GM21360 (cell line): ENCODE measurements around the gene MBLAC1.
A peak's percentile ranks its signal among the peaks of the same experiment; 100 is the strongest.

Source experiments
- ATAC-seq: cut with Tn5 transposase; IDR thresholded peaks from one replicate; pipeline ENCODE4 v1.9.1; 2021; ENCODE audit warnings: mild to moderate bottlenecking, moderate library complexity; ENCODE audit not compliant: unreplicated experiment

Gene MBLAC1

DNA sequence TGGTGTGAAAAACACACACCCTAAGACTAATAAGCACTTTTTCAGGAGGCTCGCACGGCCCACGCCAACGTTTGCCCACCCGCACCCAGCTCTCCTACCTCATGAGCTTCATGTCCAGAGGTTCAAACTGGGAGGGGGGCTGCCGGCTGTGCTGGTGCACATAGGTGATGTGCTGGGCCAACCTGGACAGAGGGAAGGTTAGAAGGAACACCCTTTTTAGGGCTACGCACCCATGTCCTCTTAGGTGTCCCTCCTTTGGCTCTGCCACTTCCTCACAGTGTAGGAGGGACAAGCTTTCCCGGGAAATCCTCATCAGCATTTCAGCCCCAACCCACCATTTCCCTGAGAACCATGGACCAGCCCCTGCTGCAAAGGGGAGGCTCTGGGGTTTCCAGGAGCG is 31.5 kb upstream of the MBLAC1 start:
- ATAC-seq, result no peak

- ATAC-seq, result no peak
Observed at GRCh38 chr7:100095704-100096103, 31.1 kb upstream of the MBLAC1 start.

GRCh38 chr7:100098913-100099312 is 27.9 kb upstream of the MBLAC1 start:
- no peak for ATAC-seq

DNA sequence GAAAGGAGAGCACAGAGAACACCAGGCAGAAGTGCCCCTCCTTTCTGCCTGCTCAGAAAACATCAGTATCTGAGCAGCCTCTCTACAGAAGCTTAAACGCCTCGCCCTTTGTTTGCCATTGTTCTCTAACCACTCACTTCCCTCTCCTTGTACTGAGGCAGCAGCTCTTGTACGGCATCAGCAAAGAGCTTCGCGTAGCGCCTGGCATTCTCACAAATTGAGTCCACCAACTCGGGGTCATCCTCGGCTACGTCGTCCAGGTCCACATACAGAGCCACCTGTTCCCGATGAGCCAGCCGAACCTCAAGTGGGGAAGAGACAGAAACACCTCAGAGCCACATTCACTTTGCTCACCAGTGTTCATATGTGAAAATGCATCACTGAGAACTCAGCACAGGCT is 27.3 kb upstream of the MBLAC1 start:
- no peak for ATAC-seq

- ATAC-seq, result peak; percentile 47
Observed at GRCh38 chr7:100100420-100101015, 26.2 kb upstream of the MBLAC1 start.

GRCh38 chr7:100101016-100101862 is 25.5 kb upstream of the MBLAC1 start, which contains the start of the genes AP4M1 and MCM7:
Gene AP4M1, plus strand, starts transcription at chr7:100101643. Its CDS starts 72 bp downstream, at chr7:100101715.
Gene MCM7, minus strand, starts transcription at chr7:100101397. Its CDS starts 103 bp downstream, at chr7:100101294.
- ATAC-seq, result peak; percentile 74

DNA sequence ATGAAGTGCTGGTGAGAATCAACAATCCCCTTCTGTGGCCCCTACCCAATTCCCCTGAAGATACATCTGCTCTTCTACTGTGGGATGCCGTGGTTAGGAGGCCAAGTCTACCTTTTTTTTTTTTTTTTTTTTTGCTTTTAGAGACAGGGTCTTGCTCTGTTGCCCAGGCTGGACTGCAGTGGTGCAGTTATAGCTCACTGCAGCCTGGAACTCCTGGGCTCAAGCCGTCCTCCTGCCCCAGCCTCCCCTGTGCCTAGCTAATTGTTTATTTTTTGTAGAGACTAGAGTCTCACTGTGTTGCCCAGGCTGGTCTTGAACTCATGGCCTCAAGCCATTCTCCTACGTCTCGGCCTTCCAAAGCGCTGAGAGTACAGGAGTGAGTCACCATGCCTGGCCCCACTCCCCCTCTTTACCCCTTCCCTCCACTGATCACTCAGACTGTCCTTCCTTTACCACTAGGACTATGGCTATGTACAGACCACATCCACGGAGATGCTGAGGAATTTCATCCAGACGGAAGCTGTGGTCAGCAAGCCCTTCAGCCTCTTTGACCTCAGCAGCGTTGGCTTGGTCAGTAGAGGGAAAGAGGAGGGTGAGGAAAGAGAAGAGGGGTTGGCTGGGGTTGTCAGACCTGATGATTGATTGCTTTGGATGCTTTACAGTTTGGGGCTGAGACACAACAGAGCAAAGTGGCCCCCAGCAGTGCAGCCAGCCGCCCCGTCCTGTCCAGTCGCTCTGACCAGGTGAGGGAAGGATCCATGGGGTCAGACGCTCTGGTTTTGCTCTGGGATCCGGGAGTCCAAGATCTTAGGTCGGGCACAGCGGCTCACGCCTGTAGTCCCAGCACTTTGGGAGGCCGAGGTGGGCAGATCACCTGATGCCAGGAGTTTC is 23.6 kb upstream of the MBLAC1 start:
- no peak for ATAC-seq

- no peak for ATAC-seq
Observed at GRCh38 chr7:100105534-100105933, 21.2 kb upstream of the MBLAC1 start.

DNA sequence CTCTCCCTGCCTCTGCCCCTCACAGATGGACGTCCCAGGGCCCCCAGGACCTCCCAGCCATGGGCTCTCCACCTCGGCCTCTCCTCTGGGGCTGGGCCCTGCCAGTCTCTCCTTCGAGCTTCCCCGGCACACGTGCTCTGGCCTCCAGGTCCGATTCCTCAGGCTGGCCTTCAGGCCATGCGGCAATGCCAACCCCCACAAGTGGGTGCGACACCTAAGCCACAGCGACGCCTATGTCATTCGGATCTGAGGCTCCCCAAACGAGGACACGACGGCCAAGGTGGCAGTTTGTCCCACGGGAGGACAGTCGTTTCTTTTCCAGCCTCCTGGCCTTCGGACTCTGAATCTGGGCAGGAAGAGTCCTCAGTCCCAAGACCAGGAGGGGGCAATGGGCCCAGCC is 20.1 kb upstream of the MBLAC1 start:
- no peak for ATAC-seq

DNA sequence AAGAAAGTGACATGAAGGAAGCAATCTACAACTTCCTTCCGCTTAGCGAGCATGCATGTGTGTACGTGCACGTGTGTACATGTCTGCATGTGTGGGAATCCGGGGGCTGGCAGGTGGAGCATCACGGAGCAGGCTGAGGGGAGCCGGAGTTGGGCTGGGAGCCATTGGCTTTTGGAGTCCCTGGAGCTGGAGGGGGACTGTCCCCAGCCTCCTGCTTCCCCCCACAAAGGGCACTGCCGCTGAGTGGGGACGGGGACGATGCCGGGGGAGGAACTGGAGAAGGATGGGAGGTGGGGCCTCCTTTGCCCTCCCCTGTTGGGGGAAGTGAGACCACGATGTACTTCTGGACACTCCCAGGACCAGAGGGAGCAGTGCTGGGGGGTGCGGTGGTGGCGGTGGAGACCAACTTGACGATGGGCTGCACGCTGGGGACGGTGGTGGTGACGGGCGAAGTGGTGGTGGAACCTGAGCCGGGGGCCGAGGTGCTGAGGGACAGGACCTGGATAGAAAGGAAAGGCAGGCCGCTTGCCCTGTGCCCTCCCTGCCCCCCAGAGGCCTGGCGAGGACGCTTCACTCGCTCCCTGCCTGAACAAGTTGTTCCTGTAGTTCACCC is 19.5 kb upstream of the MBLAC1 start:
- ATAC-seq, result no peak

DNA sequence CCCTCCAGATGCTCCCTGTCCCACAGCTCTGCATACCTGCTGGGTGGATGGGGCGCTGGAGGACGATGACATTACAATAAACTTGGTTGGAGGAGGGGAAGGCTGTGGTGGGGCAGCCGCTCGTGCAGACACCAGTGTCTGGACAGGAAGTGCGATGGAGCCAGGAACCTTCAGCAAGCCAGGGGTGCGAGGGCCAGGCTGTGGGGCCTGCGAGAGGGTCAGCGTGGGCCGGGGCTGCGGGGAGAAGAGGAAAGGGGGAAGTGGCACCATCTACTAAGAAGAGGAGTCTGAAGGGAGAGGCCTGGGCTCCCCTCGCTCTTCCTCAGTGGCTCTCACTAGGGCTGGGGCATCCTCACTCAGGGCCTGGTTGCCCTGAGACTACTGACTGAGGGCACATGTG is 18.9 kb upstream of the MBLAC1 start:
- ATAC-seq, result no peak

DNA sequence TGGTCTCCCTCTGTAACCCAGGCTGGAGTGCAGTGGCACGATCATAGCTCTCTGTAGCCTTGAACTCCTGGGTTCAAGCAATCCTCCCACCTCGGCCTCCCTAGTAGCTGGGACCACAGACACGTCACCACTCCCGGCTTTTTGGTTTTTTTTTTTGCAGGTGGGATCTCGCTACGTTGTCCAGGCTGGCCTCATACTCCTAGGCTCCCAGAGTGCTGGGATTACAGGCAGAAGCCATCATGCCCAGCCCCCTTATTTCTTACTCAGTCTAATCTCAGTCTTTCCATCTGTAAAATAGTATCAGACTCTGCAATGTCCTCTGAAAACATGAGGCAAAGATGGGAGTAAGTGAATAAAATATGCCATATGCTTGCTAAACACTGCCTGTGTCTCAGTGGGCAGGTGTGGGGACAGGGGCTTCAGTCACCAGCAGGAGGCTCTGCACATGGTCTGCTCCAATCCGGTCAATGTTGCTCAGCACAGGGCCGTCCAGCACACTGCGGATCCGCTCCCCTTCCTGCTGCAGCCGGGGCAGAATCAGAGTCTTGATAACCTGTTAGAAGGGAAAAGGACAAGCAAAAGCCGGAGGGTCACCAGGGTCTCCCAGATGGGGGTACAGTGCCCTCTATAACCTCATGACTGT is 17.1 kb upstream of the MBLAC1 start:
- ATAC-seq, result no peak

- no peak for ATAC-seq
Observed at GRCh38 chr7:100111156-100111555, 15.6 kb upstream of the MBLAC1 start.

- no peak for ATAC-seq
Observed at GRCh38 chr7:100111914-100112313, 14.9 kb upstream of the MBLAC1 start.

DNA sequence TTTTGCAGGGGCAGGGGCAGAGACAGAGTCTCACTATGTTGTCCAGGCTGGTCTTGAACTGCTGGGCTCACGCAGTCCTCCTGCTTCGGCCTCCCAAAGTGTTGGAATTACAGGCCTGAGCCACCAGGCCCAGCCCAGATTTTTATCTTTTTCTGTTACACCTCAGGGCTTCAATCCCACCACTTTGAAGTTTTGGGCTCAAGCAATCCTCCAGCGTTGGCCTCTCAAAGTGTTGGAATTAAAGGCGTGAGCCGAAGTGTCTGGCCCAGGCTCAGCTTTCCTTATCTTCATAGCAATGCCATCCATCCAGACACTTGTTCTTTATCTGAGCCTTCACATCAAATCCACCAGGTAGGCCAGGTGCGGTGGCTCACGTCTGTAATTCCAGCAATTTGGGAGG is 11.7 kb upstream of the MBLAC1 start:
- no peak for ATAC-seq

DNA sequence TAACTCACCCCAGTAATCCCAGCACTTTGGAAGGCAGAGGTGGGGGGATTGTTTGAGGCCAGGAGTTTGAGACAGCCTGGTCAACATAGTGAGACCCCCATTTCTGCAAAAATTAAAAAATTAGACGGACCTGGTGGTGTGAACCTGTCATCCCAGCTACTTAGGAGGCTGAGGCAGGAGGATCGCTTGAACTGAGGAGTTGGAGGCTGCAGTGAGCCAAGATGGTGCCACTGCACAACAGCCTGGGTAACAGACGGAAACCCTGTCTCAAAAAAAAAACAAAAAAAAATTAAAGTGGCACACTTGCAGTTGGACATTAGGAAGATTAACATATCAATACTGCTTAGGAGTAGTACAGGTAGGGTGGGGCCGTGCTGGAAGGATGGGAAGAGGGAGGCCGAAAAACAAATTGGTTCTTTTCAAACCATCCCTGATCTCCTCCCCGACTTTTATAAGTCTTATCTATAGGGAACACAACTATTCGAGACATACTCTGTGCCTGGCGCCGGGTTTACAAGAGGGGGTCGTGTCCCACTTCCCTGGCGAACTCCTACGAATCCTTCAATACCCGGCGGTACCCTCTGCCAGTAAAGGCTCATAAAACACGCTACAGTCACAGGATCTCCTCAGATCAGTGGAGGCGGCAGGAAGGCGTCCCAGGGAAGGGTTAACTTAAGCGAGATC is 8.2 kb upstream of the MBLAC1 start:
- no peak for ATAC-seq

DNA sequence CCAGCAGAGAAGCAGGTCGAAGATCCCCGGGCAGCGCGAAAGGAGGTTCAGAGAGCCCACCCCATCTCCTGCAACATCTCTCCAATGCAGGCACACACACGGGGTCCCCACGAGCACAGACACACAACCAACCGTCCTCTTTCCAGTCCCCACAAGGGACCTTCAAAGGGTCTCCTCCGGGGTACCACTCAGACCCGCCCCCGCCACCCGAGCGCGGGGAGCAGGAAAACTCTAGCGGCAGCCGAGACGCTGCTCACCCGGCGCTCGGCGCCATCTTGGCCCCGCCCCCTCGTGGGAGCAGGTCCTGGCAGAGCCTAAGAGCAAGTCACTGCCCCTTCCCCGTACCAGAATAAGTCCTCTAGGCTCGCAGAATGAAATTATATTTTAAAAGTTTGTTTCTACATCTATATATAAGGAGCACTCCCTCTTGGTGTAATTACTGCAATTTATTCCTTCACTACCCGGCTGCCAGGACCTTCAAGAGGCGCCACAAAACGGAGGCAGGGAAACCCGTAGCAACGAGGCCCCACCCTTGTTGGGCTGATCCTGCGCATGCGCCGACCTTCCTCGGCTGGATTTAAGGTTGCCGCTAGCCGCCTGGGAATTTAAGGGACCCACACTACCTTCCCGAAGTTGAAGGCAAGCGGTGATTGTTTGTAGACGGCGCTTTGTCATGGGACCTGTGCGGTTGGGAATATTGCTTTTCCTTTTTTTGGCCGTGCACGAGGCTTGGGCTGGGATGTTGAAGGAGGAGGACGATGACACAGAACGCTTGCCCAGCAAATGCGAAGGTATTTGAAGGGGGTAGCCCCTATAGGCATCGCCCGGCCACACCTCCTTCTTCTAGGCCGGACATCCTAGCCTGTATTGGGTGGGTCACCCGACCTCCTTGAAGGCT is 7.4 kb upstream of the MBLAC1 start, which contains the start of the genes CNPY4 and TAF6:
Gene CNPY4, plus strand, starts transcription at position 563 of the 898 bp plus-strand sequence. Its CDS starts 111 bp downstream, at position 674.
Gene TAF6, minus strand, starts transcription at position 287 of the 898 bp plus-strand sequence. CDS start 5,149 bp downstream, outside the sequence.
- peak; percentile 54 for ATAC-seq

GRCh38 chr7:100119970-100120732 is 6.6 kb upstream of the MBLAC1 start:
- peak; percentile 31 for ATAC-seq
